GM10266 (cell line): ENCODE measurements around the gene APPL2.

Experiments
- DNase-seq: peaks from one replicate; pipeline ENCODE4 v3.0.0; 2012; ENCODE audit errors: extremely low spot score
- CTCF ChIP-seq: IDR thresholded peaks from 2 replicates; pipeline ENCODE4 v1.5.1; 2012; ENCODE audit warnings: mild to moderate bottlenecking, low read depth; ENCODE audit not compliant: control insufficient read depth, insufficient read depth; ENCODE audit errors: missing control alignments

Gene APPL2

DNA sequence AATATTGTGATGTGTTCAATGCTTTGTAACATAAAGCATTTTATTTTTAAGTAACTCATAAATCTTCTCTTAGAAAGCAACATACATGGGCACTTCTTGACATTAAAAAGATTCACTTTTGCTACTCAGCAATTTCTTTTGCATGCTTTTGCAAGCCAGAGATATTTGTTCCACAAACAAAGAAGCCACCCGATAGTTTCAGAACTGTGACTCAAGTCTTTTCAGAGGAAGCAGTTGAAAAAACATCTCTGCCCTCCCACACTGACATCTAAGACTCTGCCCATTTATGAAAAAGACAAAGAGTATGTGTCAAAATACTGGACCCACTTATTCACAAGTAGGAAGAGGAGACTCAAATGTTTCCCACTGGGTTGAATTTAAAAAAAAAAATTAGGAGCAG, 7.5 kb downstream of the APPL2 start:
- peak; percentile 37 for DNase-seq

DNA sequence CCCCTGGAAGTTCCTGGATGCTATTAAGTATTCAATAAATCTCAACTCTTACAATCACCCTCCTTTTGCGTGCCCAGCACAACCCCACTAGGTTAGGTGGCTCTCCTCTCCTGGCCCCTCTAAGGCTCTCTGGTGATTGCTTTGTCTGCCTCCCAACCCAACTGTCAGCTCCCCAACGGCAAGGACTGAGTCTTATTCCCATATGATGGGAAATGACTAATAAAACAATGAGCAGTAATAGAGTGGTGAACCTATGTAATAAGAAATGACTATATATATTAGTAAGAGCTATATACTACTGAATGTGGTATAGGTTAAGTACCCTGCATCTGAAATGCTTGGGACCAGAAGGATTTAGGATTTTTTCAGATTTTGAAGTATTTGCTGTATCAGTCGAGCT, 8.1 kb downstream of the APPL2 start:
- TF ChIP-seq CTCF = no peak
- DNase-seq = no peak

More for the DNA sequence above, 7.5 kb downstream of the APPL2 start:
- TF ChIP-seq CTCF = no peak

- peak; percentile 28 for DNase-seq
- TF ChIP-seq CTCF = no peak
These were observed 9.8 kb downstream of the APPL2 start for GRCh38 chr12:105226219-105226618.

- TF ChIP-seq CTCF = no peak
These were observed 10.4 kb downstream of the APPL2 start for GRCh38 chr12:105225505-105226015.

DNA sequence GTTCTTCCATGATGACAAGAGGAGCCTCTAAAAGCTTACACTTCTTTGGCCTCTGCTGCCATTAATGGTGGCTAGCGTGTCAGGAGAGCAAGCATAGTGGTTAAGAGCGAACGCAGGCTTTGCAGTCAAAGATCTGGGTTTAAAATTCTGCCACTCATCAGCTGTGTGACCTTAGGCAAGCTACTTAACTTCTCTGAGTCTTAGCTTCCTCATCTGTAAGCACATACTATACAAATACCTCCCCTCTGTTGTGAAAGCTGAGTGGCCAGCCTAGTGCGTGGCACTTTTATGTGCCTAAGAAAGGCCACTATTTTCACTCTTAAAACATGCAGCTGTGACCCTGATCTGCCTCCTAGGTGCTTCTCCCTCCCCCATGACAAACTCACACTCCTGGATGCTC, 11.6 kb downstream of the APPL2 start:
- DNase-seq = no peak
- no peak for TF ChIP-seq CTCF

More at GRCh38 chr12:105225505-105226015, 10.4 kb downstream of the APPL2 start:
- DNase-seq = no peak

GRCh38 chr12:105223884-105224283, 12.1 kb downstream of the APPL2 start:
- TF ChIP-seq CTCF = no peak
- no peak for DNase-seq

GRCh38 chr12:105223352-105223845, 12.6 kb downstream of the APPL2 start:
- DNase-seq = no peak

More at GRCh38 chr12:105223352-105223845, 12.6 kb downstream of the APPL2 start:
- TF ChIP-seq CTCF = no peak
